Central memory CD8-positive, alpha-beta T cell (primary cell): Measurements from ENCODE around the gene ABHD11.

Experiments used
- ATAC-seq: fragments of 150-1000 bp; cut with Tn5 transposase; replicated peaks from 2 replicates; pipeline ENCODE4 v1.10.0; 2022; ENCODE audit warnings: mild to moderate bottlenecking, moderate FRiP score, moderate number of reproducible peaks; ENCODE audit not compliant: poor library complexity, severe bottlenecking; ENCODE audit errors: extremely low read depth
- DNase-seq, 2 donors: peaks; one replicate each; pipeline ENCODE4 v3.0.0; 2021; ENCODE audit warnings: low spot score in 2 of 2
- H3K27ac Mint-ChIP-seq: one replicate; pipeline ENCODE4 v1.8.0; 2022; ENCODE audit warnings: low read depth, mild to moderate bottlenecking, moderate library complexity, mixed read lengths
- H3K27me3 Mint-ChIP-seq: one replicate; pipeline ENCODE4 v1.8.0; 2022; ENCODE audit warnings: mixed read lengths
- H3K36me3 Mint-ChIP-seq: one replicate; pipeline ENCODE4 v1.8.0; 2022; ENCODE audit warnings: mild to moderate bottlenecking, moderate library complexity, mixed read lengths; ENCODE audit not compliant: insufficient read depth
- H3K4me1 Mint-ChIP-seq: one replicate; pipeline ENCODE4 v1.8.0; 2022; ENCODE audit warnings: mixed read lengths
- H3K4me3 Mint-ChIP-seq: one replicate; pipeline ENCODE4 v1.8.0; 2022; ENCODE audit warnings: mild to moderate bottlenecking, moderate library complexity, mixed read lengths
- H3K9me3 Mint-ChIP-seq: one replicate; pipeline ENCODE4 v1.8.0; 2022; ENCODE audit warnings: mixed read lengths

ABHD11 gene

GRCh38 chr7:73700069-73700423 lies 38.6 kb downstream of the ABHD11 start:
- peaks cover 9% of the 10 kb centered on the region for H3K4me1 Mint-ChIP-seq
- no peaks in the 10 kb centered on the region for H3K27me3 Mint-ChIP-seq
- H3K36me3 Mint-ChIP-seq, result peaks cover 59% of the 10 kb centered on the region
- peak overlapping the region; percentile 22 for H3K27ac Mint-ChIP-seq
- no peak for DNase-seq
- ATAC-seq, result no peak
- no peak overlapping the region for H3K4me3 Mint-ChIP-seq
- no peaks in the 10 kb centered on the region for H3K9me3 Mint-ChIP-seq

- no peaks in the 10 kb centered on the region for H3K9me3 Mint-ChIP-seq
- H3K36me3 Mint-ChIP-seq, result peaks cover 63% of the 10 kb centered on the region
- ATAC-seq, result no peak
- no peaks in the 10 kb centered on the region for H3K27me3 Mint-ChIP-seq
- DNase-seq, result no peak
- peaks cover 9% of the 10 kb centered on the region for H3K4me1 Mint-ChIP-seq
- peak overlapping the region; percentile 32 for H3K4me3 Mint-ChIP-seq
- H3K27ac Mint-ChIP-seq, result peak overlapping the region; percentile 22
Measured at GRCh38 chr7:73699370-73700068, 39.1 kb downstream of the ABHD11 start.

- Mint-ChIP-seq H3K4me3 (no peak overlapping the region), H3K9me3 (no peaks in the 10 kb centered on the region), H3K27me3 (no peaks in the 10 kb centered on the region), H3K36me3 (peaks cover 68% of the 10 kb centered on the region), H3K27ac (no peak overlapping the region), H3K4me1 (peaks cover 9% of the 10 kb centered on the region)
- DNase-seq (no peak), ATAC-seq (no peak)
Measured at GRCh38 chr7:73698410-73698809, 40.2 kb downstream of the ABHD11 start.

GRCh38 chr7:73696372-73696771 lies 42.2 kb downstream of the ABHD11 start:
- no peaks in the 10 kb centered on the region for H3K9me3 Mint-ChIP-seq
- H3K27me3 Mint-ChIP-seq, result no peaks in the 10 kb centered on the region
- H3K4me1 Mint-ChIP-seq, result peaks cover 6% of the 10 kb centered on the region
- ATAC-seq (no peak), DNase-seq (no peak)
- H3K27ac Mint-ChIP-seq, result no peak overlapping the region
- no peak overlapping the region for H3K4me3 Mint-ChIP-seq
- peaks cover 70% of the 10 kb centered on the region for H3K36me3 Mint-ChIP-seq

GRCh38 chr7:73690646-73691045 lies 48.0 kb downstream of the ABHD11 start:
- H3K36me3 Mint-ChIP-seq, result peaks cover 46% of the 10 kb centered on the region
- H3K27ac Mint-ChIP-seq, result no peak overlapping the region
- DNase-seq (no peak), ATAC-seq (no peak)
- no peaks in the 10 kb centered on the region for H3K27me3 Mint-ChIP-seq
- no peak overlapping the region for H3K4me3 Mint-ChIP-seq
- no peaks in the 10 kb centered on the region for H3K9me3 Mint-ChIP-seq
- peaks cover 13% of the 10 kb centered on the region for H3K4me1 Mint-ChIP-seq

- Mint-ChIP-seq H3K27me3 (no peaks in the 10 kb centered on the region), H3K9me3 (no peaks in the 10 kb centered on the region), H3K27ac (no peak overlapping the region), H3K4me3 (no peak overlapping the region), H3K36me3 (peaks cover 33% of the 10 kb centered on the region), H3K4me1 (peaks cover 22% of the 10 kb centered on the region)
- ATAC-seq (no peak), DNase-seq (no peak)
Measured at GRCh38 chr7:73688288-73688687, 50.3 kb downstream of the ABHD11 start.
